Hepatocyte (in vitro differentiated cells): ENCODE measurements around the gene TM7SF2.

Source experiments
- CTCF ChIP-seq: fragments of 200-600 bp; sonication (generic); IDR thresholded peaks from 2 replicates; pipeline ENCODE4 v1.5.1; 2016; ENCODE audit warnings: antibody characterized with exemption, mild to moderate bottlenecking; ENCODE audit not compliant: poor library complexity
- EZH2phosphoT487 ChIP-seq: fragments of 200-600 bp; sonication (generic); IDR thresholded peaks from one replicate; pipeline ENCODE4 v1.6.1; 2018; ENCODE audit warnings: antibody characterized with exemption, mild to moderate bottlenecking, low read depth, moderate library complexity; ENCODE audit not compliant: unreplicated experiment, severe bottlenecking

DNA sequence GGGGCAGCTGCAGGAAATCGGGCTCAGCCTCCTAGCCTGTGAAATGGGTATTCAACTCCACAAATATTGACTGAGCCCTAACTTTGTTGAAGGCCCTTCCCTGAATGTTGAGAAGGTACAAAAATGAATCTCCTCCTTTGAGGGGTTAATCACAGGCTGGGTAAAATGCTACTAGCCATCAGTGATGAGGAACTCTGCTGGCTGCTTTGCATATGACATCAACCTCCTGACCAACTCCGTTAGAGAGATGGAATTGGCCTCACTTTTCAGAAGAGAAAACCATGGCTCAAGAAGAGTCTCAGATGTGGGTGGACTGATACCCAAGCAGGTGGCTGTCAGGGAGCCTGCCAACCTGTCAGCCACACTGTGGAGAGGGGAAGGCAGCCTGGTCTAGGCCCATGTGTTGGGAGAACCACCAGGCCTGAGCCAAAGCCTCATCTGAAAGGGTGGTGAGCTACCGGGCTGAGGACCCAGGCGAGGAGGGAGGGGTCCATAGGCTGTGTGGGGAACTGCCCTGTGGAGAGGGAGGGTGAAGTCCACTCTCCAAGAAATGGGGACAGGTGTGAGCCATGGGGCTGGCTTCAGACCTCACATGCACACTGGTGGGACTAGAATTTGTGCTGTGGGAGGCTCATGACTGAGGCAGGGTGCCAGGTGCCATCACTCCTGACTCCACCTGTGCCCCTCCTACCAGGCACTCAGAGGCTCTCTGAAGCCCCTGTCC is 39.6 kb upstream of the TM7SF2 start:
- TF ChIP-seq EZH2phosphoT487 (no peak), CTCF (no peak)
